ENCODE data around the gene SHH.

GRCh38 chr7:155795951-155796350 lies 16.3 kb downstream of the SHH start:
- TF ChIP-seq CTCF (IDR thresholded peaks at IDR 0.05): no peak
- TF ChIP-seq POLR2A (IDR thresholded peaks at IDR 0.05): no peak

All from testis (tissue), 2 donors.